Natural killer cell (primary cell): Measurements from ENCODE around the gene NSD2. TPM values are rescaled to one million over a fixed set of nuclear protein-coding genes. Genes with fewer than 3 reads are reported as not detected.

Source experiments
- ATAC-seq, 3 donors: fragments of 150-1000 bp in 2 of 3; fragments of 200-7000 bp in 1 of 3; cut with Tn5 transposase; 1 replicate in 1 of 3; 2 replicates in 2 of 3; pipeline ENCODE4 v1.10.0; 2021; ENCODE audit warnings: mild to moderate bottlenecking in 2 of 3, moderate library complexity in 2 of 3
- DNase-seq, 2 donors: peaks; one replicate each; pipeline versions ENCODE4 v3.0.0 to v3.0.0-alpha.2; 2013 to 2021; ENCODE audit warnings: mixed read lengths in 1 of 2
- H3K27ac ChIP-seq: one replicate; pipeline ENCODE4 v1.5.1; 2013; ENCODE audit warnings: mild to moderate bottlenecking, low read length
- H3K27me3 ChIP-seq: one replicate; pipeline ENCODE4 v1.6.1; 2013; ENCODE audit warnings: low read length; ENCODE audit not compliant: control insufficient read depth, insufficient read depth
- H3K36me3 ChIP-seq: one replicate; pipeline ENCODE4 v1.6.1; 2013; ENCODE audit warnings: low read length; ENCODE audit not compliant: control insufficient read depth, insufficient read depth
- H3K4me1 ChIP-seq: one replicate; pipeline ENCODE4 v1.6.1; 2013; ENCODE audit warnings: low read length; ENCODE audit not compliant: control insufficient read depth, insufficient read depth
- H3K4me3 ChIP-seq: one replicate; pipeline ENCODE4 v1.5.1; 2013; ENCODE audit warnings: low read length
- H3K9me3 ChIP-seq: one replicate; pipeline ENCODE4 v1.6.1; 2013; ENCODE audit warnings: low read length; ENCODE audit not compliant: control insufficient read depth, insufficient read depth
- H3K27ac Mint-ChIP-seq, 2 donors: one replicate each; pipeline ENCODE4 v1.8.0; 2022; ENCODE audit warnings: mild to moderate bottlenecking in 2 of 2, mixed read lengths in 2 of 2, moderate library complexity in 1 of 2
- H3K27me3 Mint-ChIP-seq, 2 donors: one replicate each; pipeline ENCODE4 v1.8.0; 2022; ENCODE audit warnings: low read depth in 2 of 2, mixed read lengths in 2 of 2
- H3K36me3 Mint-ChIP-seq: one replicate; pipeline ENCODE4 v1.8.0; 2022; ENCODE audit warnings: mixed read lengths
- H3K4me1 Mint-ChIP-seq, 2 donors: one replicate each; pipeline ENCODE4 v1.8.0; 2022; ENCODE audit warnings: mixed read lengths in 2 of 2
- H3K4me3 Mint-ChIP-seq: one replicate; pipeline ENCODE4 v1.8.0; 2022; ENCODE audit warnings: mild to moderate bottlenecking, moderate library complexity, mixed read lengths
- H3K9me3 Mint-ChIP-seq, 2 donors: one replicate each; pipeline ENCODE4 v1.8.0; 2022; ENCODE audit warnings: mixed read lengths in 2 of 2
- CTCF ChIP-seq: fragments of 200-600 bp; IDR thresholded peaks from one replicate; pipeline ENCODE4 v1.8.0; 2022; ENCODE audit warnings: antibody characterized with exemption
- WGBS: methylation state at CpG from one replicate; pipeline ENCODE4 v1.1.7; 2013; ENCODE audit warnings: missing lambda C conversion rate; ENCODE audit not compliant: insufficient coverage; 5-methylcytosine and 5-hydroxymethylcytosine counted together
- intact Hi-C: fragments of 100-400 bp; cut with micrococcal nuclease; formaldehyde crosslinking; loops from one replicate; pipeline ENCODE4 v1.14.2; 2022
- total RNA-seq, 4 donors: library from RNA; stranded (reverse); fragments of 120-200 nt in 1 of 4; gene quantifications; one replicate each; pipeline versions ENCODE4 v1.2.3 to v1.2.4, GENCODE V29; 2013 to 2022

The NSD2 gene
- total RNA-seq, 3 donors from 2014 or later (not counting 1 experiment from before 2014, with no cell fraction given) = 36.4 to 51.0 (median 48.3) TPM

- no peak overlapping the region for H3K27ac Mint-ChIP-seq
- intact Hi-C loops = no loop called here
These were observed 24.6 kb upstream of the NSD2 start for GRCh38 chr4:1846580-1846979.

GRCh38 chr4:1850276-1850675 lies 20.9 kb upstream of the NSD2 start:
- no peaks in the 10 kb centered on the region for H3K36me3 Mint-ChIP-seq
- TF ChIP-seq CTCF = no peak
- no peaks in the 10 kb centered on the region for H3K27me3 Mint-ChIP-seq
- H3K9me3 ChIP-seq = no peaks in the 10 kb centered on the region
- intact Hi-C loops = no loop called here
- no peaks in the 10 kb centered on the region for H3K9me3 Mint-ChIP-seq
- H3K27me3 ChIP-seq = no peaks in the 10 kb centered on the region
- peaks cover 11% of the 10 kb centered on the region for H3K36me3 ChIP-seq
- ATAC-seq (no peak), DNase-seq (no peak)
- WGBS = 92% methylated on average over 10 of the region's 10 CpGs
- no peak overlapping the region for H3K4me3 Mint-ChIP-seq
- no peak overlapping the region for H3K4me3 ChIP-seq
- H3K27ac Mint-ChIP-seq = no peak overlapping the region
- H3K4me1 ChIP-seq = peaks cover 6% of the 10 kb centered on the region
- H3K27ac ChIP-seq = no peak overlapping the region
- peaks cover 26 to 36% of the 10 kb centered on the region in 2 donors for H3K4me1 Mint-ChIP-seq

More at GRCh38 chr4:1846580-1846979, 24.6 kb upstream of the NSD2 start:
- DNase-seq (no peak), ATAC-seq (no peak)
- H3K27ac ChIP-seq = no peak overlapping the region
- H3K27me3 ChIP-seq = no peaks in the 10 kb centered on the region
- Mint-ChIP-seq H3K27me3 (no peaks in the 10 kb centered on the region), H3K36me3 (no peaks in the 10 kb centered on the region), H3K9me3 (no peaks in the 10 kb centered on the region), H3K4me3 (no peak overlapping the region), H3K4me1 (peaks cover 19 to 23% of the 10 kb centered on the region in 2 donors)
- TF ChIP-seq CTCF = no peak
- H3K9me3 ChIP-seq = no peaks in the 10 kb centered on the region
- WGBS = 88% methylated on average over 1 of the region's 2 CpGs
- peaks cover 2% of the 10 kb centered on the region for H3K4me1 ChIP-seq
- H3K4me3 ChIP-seq = no peak overlapping the region
- H3K36me3 ChIP-seq = peaks cover 23% of the 10 kb centered on the region

- intact Hi-C loops = no loop called here
- Mint-ChIP-seq H3K4me3 (no peak overlapping the region), H3K27ac (no peak overlapping the region), H3K9me3 (no peaks in the 10 kb centered on the region), H3K27me3 (no peaks in the 10 kb centered on the region), H3K4me1 (peaks cover 26 to 37% of the 10 kb centered on the region in 2 donors), H3K36me3 (no peaks in the 10 kb centered on the region)
- Histone ChIP-seq H3K27ac (no peak overlapping the region), H3K9me3 (no peaks in the 10 kb centered on the region), H3K4me3 (no peak overlapping the region), H3K36me3 (peaks cover 5% of the 10 kb centered on the region), H3K27me3 (no peaks in the 10 kb centered on the region), H3K4me1 (peaks cover 8% of the 10 kb centered on the region)
- TF ChIP-seq CTCF = no peak
- ATAC-seq (no peak), DNase-seq (no peak)
- 93% methylated on average over 11 of the region's 11 CpGs for WGBS
These were observed 20.0 kb upstream of the NSD2 start for GRCh38 chr4:1851160-1851559.
